Activated CD4-positive, alpha-beta T cell treated with anti-CD3 and anti-CD28 coated beads, Interleukin-2, amount 50 U/mL, for 4 hours (primary cell): ENCODE data around the gene ATP2B1.
"Not testable (repeated sequence)": the region's sequence is repeated elsewhere in the genome, so short reads cannot be mapped to it uniquely, and the experiment has no call there.

Experiments
- DNase-seq, 2 experiments: peaks; one replicate each; pipeline ENCODE4 v3.0.0-alpha.2; 2020

ATP2B1 gene

GRCh38 chr12:89710873-89711750 lies 2.5 kb upstream of the ATP2B1 start:
- DNase-seq = no peak

- DNase-seq = peak; percentile 10 to 11
Measured at GRCh38 chr12:89709995-89710872, 1.6 kb upstream of the ATP2B1 start.

- DNase-seq = peak; percentile 100
Measured at GRCh38 chr12:89709157-89709994, 738 bp upstream of the ATP2B1 start.

GRCh38 chr12:89707703-89708564 lies 704 bp downstream of the ATP2B1 start:
- peak; percentile 28 to 33 for DNase-seq

- no peak for DNase-seq
Measured at GRCh38 chr12:89706986-89707702, 1.5 kb downstream of the ATP2B1 start.

GRCh38 chr12:89706551-89706950 lies 2.1 kb downstream of the ATP2B1 start:
- no peak for DNase-seq

GRCh38 chr12:89704457-89704856 lies 4.2 kb downstream of the ATP2B1 start:
- DNase-seq = no peak

- DNase-seq = no peak
Measured at GRCh38 chr12:89703768-89704167, 4.9 kb downstream of the ATP2B1 start.

- DNase-seq = no peak
Measured at GRCh38 chr12:89702503-89702902, 6.1 kb downstream of the ATP2B1 start.

- no peak for DNase-seq
Measured at GRCh38 chr12:89701606-89702206, 6.9 kb downstream of the ATP2B1 start.

- DNase-seq = no peak
Measured at GRCh38 chr12:89700191-89700810, 8.3 kb downstream of the ATP2B1 start.

GRCh38 chr12:89698607-89699006 lies 10.0 kb downstream of the ATP2B1 start:
- no peak for DNase-seq

- DNase-seq = not testable (repeated sequence)
Measured at GRCh38 chr12:89697728-89698127, 10.9 kb downstream of the ATP2B1 start.

GRCh38 chr12:89697296-89697695 lies 11.3 kb downstream of the ATP2B1 start:
- no peak for DNase-seq

GRCh38 chr12:89695830-89696229 lies 12.8 kb downstream of the ATP2B1 start:
- no peak for DNase-seq

GRCh38 chr12:89695100-89695499 lies 13.5 kb downstream of the ATP2B1 start:
- no peak for DNase-seq

GRCh38 chr12:89694542-89694941 lies 14.1 kb downstream of the ATP2B1 start:
- DNase-seq = no peak

- no peak for DNase-seq
Measured at GRCh38 chr12:89693639-89694202, 14.9 kb downstream of the ATP2B1 start.

GRCh38 chr12:89692439-89692838 lies 16.2 kb downstream of the ATP2B1 start:
- no peak for DNase-seq

- no peak for DNase-seq
Measured at GRCh38 chr12:89691659-89692058, 17.0 kb downstream of the ATP2B1 start.
